Fibroblast of villous mesenchyme (primary cell): Measurements from ENCODE around the gene NOTUM. TPM values are rescaled to one million over a fixed set of nuclear protein-coding genes. Genes with fewer than 3 reads are reported as not detected.
"Not testable (repeated sequence)": the region's sequence is repeated elsewhere in the genome, so short reads cannot be mapped to it uniquely, and the experiment has no call there.

Experiments
- DNase-seq: peaks from one replicate; pipeline ENCODE4 v3.0.0-alpha.2; 2010; ENCODE audit warnings: low read depth
- H3K4me3 ChIP-seq: 2 replicates; pipeline ENCODE4 v1.5.1; 2011; ENCODE audit warnings: low read depth, mild to moderate bottlenecking, low read length
- total RNA-seq: library from RNA; depleted of rRNA; stranded (reverse); fragments of >200 nt; gene quantifications from 2 replicates; pipeline ENCODE4 v1.2.3, GENCODE V29; 2012
- TF ChIP-seq, protein P1 (sequence below): IDR thresholded peaks from 2 replicates; pipeline ENCODE4 v1.5.1; 2012; ENCODE audit warnings: low read depth, mild to moderate bottlenecking, low read length; ENCODE audit not compliant: insufficient read depth

The NOTUM gene
- total RNA-seq, 1 donor: under 0.01 TPM

DNA sequence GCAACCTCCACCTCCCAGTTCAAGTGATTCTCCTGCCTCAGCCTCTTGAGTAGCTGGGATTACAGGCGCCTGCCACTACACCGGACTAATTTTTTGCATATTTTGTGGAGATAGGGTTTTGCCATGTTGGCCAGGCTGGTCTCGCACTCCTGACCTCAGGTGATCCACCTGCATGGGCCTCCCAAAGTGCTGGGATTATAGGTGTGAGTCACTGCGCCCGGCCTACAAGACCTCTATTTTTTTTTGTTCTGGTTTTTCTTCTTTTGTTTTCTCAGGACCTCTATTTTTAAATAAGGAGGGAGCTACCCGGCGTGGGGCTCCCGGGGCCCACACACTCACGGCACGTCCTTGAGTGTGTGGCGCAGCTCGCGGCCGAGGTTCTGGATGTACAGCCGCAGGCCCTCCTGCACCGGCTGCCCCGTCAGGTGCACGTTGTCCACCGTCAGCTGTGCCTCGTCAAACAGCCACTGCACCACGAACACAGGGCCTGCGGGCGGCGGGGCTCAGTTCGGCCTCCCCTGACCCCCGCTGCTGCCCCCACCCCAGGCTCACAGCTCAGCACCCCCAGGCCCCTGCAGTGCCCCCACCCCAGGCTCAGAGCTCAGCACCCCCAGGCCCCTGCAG is 5.8 kb downstream of the NOTUM start:
- no peak overlapping the region for H3K4me3 ChIP-seq
- DNase-seq: no peak
- TF ChIP-seq, protein P1, sequence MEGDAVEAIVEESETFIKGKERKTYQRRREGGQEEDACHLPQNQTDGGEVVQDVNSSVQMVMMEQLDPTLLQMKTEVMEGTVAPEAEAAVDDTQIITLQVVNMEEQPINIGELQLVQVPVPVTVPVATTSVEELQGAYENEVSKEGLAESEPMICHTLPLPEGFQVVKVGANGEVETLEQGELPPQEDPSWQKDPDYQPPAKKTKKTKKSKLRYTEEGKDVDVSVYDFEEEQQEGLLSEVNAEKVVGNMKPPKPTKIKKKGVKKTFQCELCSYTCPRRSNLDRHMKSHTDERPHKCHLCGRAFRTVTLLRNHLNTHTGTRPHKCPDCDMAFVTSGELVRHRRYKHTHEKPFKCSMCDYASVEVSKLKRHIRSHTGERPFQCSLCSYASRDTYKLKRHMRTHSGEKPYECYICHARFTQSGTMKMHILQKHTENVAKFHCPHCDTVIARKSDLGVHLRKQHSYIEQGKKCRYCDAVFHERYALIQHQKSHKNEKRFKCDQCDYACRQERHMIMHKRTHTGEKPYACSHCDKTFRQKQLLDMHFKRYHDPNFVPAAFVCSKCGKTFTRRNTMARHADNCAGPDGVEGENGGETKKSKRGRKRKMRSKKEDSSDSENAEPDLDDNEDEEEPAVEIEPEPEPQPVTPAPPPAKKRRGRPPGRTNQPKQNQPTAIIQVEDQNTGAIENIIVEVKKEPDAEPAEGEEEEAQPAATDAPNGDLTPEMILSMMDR: no peak

DNA sequence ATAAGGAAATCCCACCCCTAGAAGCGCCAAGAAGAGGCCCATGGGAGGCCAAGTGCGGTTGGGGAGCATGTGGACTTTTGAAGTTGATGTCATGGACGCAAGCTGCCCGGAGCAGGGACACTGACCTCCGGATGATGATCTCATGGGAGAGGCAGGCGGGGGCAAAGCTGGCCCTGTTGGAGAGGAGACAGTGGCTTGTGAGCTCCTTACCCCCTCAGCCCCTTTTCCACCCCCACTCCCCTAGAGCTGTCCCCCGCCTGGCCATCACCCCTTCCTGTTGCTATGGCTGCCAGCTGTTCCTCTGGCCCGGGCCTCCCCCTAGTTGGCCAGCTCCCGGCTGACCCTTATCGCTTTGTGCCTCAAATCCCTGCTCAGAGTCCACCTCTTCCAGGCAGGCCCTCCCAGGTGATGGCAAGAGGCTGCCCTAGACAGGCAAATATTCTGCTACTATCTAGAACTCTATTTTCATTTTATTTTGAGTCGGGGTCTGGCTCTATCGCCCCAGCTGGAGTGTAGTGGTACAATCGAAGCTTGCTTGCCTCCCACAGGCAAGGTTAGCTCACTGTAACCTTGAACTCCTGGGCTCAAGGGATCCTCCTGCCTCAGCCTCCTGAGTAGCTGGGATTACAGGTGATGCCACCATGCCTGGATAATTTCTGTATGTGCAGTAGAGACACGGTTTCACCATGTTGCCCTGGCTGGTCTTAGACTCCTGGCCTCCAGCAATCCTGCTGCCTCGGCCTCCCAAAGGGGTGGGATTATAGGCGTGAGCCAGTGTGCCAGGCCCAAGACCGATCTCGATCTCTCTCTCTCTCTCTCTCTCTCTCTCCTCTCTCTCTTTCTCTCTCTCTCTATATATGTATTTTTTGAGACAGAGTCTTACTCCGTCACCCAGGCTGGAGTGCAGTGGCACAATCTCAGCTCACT is 6.6 kb downstream of the NOTUM start:
- TF ChIP-seq, protein P1: no peak
- H3K4me3 ChIP-seq: no peak overlapping the region
- no peak for DNase-seq

DNA sequence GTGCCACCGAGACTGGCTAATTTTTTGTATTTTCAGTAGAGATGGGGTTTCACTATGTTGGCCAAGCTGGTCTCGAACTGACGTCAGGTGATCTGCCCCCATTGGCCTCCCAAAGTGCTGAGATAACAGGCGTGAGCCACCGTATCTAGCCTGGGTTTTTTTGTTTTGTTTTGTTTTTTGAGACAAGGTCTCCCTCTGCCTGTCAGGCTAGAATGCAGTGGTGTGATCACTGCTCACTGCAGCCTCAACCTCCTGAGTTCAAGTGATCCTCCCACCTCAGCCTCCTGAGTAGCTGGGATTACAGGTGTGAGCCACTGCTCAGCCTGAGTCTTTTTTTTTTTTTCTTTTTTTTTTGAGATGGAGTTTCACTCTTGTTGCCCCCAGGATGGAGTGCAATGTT is 7.5 kb downstream of the NOTUM start:
- H3K4me3 ChIP-seq, DNase-seq: not testable (repeated sequence)

DNA sequence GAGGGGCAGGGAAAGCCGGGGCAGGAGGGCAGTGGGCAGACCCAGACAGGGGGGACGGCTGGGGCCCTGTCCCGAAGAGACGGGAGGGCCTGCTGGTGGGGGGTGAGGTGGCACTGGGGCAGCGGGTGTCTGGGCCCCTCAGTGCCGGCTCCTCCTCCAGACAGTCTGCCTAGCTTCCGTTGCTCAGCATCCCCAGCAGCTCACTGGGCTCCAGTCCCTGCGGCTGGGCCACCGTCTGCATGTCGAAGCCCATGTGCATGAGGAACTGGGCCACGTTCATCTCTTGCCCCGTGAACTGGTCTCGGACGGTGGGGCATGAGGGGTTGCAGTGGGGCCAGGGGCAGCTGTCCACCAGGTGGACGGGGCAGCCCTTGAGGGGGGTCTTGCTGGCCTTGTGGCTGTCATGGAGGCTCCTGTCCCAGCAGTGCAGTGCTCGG is 8.2 kb downstream of the NOTUM start:
- no peak overlapping the region for H3K4me3 ChIP-seq
- DNase-seq: no peak
- TF ChIP-seq, protein P1: no peak

DNA sequence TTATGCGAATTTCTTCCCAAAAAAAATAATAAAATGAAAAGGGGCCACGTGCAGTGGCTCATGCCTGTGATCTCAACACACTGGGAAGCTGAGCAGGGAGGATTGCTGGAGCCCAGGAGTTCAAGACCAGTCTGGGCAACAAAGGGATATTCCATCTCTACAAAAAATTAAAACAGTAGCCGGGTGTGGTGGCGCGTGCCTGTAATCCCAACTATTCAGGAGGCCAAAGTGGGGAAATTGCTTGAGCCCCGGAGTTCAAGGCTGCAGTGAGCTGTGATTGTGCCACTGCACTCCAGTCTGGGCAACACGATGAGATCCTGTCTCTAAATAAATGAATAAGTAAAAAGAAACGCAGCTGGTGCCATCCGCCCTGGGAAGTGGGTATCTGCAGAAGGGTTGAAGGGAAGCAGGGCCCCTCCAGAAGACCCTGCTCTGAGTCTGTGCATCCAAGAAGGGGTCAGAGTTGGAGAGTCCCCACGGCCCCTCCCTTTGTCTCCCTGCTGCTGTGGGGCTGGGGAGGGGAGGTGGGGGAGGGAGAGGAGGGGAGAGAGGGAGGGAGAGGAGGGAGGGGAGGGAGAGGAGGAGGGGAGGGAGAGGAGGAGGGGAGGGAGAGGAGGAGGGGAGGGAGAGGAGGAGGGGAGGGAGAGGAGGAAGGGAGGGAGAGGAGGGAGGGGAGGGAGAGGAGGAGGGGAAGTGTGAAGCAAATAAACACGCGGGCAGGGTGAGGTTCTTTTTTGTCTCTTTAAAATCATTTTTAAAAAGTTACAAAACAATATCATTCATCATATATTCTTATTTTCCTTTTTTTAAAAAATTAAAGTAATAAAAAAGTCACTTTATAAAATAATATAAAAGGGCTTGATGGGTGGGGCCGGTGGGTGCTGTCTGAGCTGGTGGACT is 9.0 kb downstream of the NOTUM start:
- TF ChIP-seq, protein P1: no peak
- DNase-seq: no peak
- H3K4me3 ChIP-seq: no peak overlapping the region

DNA sequence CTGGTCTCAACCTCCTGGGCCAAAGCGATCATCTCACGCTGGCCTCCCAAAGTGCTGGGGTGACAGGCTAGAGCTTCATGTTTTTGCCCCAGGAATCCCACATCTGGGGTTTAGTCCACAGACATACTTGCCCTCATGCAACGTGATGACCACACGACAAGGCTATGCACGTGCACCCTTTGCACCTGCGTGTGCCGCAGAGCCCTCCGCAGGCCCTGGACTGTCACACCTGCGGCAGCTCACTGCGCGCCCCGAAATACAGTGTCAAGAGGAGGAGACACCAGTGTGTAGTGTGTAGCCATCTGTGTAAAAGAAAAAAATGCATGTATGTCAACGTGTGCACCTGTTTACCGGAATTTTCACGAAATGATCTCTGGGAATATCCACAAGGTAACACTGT is 10.5 kb downstream of the NOTUM start:
- TF ChIP-seq, protein P1: no peak
- DNase-seq: no peak
- no peak overlapping the region for H3K4me3 ChIP-seq
